Epidermal melanocyte (primary cell): ENCODE results near the gene STRN3.

Experiments
- DNase-seq: peaks from one replicate; pipeline ENCODE4 v3.0.0; 2011; ENCODE audit warnings: low spot score; ENCODE audit not compliant: insufficient read length

Gene STRN3

DNA sequence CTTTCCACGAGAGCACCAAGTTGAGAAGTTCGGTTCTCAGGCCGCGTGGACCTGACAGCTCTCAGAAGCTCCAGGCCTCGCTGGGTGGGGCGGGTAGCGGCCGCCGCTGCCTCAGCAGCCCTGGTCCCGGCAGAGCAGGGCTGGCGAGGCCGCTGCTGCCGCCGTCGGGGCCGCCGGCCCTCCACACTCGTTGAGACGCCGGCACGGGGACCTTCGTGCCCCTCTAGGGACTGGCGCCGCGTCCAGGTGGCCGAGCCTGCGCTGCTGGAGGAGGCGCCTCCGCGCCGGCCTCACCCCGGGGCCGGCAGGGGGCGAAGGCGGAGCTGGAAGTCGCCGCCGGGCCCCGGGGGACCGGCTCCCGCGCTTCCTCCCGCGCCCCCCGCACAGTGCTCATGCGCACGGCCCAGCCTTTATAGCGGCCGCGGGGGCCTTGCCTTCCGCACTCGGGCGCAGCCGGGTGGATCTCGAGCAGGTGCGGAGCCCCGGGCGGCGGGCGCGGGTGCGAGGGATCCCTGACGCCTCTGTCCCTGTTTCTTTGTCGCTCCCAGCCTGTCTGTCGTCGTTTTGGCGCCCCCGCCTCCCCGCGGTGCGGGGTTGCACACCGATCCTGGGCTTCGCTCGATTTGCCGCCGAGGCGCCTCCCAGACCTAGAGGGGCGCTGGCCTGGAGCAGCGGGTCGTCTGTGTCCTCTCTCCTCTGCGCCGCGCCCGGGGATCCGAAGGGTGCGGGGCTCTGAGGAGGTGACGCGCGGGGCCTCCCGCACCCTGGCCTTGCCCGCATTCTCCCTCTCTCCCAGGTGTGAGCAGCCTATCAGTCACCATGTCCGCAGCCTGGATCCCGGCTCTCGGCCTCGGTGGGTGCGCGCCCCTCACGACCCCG, 151.8 kb downstream of the STRN3 start, which contains the start of gene COCH:
COCH (plus strand) TSS at position 440 of the 879 bp plus-strand sequence; CDS start at position 820, 380 bp downstream.
- DNase-seq: no peak

- DNase-seq: no peak
Measured at GRCh38 chr14:30873308-30874119, 152.7 kb downstream of the STRN3 start.

GRCh38 chr14:30872602-30873001, 153.6 kb downstream of the STRN3 start:
- no peak for DNase-seq

GRCh38 chr14:30869551-30870155, 156.5 kb downstream of the STRN3 start:
- no peak for DNase-seq

DNA sequence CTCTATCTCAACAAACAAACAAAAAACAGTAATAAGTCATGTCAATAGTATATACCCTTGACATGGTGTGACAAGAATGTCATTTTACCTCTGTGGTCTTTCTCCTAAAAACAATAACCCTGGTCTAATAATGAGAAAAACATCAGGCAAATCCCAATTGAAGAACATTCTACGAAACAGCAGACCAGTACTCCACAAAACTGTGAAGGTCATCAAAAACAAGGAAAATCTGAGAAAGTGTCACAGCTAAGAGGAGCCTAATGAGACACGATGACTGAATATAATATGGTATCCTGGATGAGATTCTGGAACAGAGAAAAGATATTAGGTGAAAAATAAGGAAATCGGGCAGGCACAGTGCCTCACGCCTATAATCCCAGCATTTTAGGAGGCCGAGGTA, 157.4 kb downstream of the STRN3 start:
- DNase-seq: no peak

GRCh38 chr14:30864934-30865333, 161.2 kb downstream of the STRN3 start:
- no peak for DNase-seq

- DNase-seq: no peak
Measured at GRCh38 chr14:30861200-30861599, 165.0 kb downstream of the STRN3 start.

DNA sequence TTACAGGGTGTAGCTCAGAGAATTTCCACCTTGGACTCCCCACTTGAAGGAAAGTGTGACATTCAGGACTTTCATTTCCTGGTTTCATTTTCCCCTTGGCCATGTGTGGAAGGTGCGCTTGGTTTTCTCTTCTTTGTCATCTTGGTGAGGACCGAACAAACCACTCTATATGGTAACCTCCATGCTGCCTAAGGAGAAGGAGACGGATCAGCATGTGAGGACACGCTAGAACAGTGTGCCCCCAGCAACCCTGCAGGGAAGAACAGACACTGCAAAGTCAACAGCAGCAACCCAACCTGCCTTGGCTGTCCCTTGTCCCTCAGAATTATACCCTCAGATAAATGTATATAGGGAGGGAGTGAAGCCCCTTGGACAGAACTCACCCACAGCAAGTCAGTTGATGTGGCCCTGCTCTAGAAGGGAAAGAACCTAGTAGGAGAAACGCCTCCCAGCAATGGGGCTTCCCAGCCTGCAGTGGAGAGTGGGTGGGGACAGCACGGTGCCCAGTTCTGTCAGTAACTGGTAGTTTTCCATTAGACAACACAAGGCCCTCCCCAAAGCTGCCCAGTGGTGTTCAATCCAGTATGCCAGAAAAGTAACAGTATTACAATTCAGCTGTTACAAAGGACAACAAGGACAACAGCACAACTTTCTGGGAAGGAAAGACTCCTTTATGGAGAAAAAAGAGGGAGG, 170.7 kb downstream of the STRN3 start:
- no peak for DNase-seq

DNA sequence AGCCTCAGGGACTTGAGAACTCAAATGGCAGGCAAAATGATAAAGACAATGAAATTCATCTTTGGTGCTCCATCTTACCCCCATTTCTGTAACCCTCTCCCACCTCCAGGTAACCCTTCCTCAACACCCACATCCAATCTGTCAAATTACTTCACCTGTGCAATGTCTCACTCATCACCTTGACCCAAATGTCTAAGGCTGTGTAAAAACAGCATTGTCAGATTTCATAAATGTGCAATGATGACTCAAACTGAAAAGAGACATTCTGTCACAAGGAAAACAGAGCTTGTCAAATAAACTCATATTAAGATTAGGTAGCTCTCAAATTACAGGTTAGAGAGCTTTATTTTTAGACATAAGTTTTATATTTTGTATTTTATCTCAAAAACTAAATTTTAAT, 171.7 kb downstream of the STRN3 start:
- no peak for DNase-seq

GRCh38 chr14:30853946-30854345, 172.2 kb downstream of the STRN3 start:
- DNase-seq: no peak

DNA sequence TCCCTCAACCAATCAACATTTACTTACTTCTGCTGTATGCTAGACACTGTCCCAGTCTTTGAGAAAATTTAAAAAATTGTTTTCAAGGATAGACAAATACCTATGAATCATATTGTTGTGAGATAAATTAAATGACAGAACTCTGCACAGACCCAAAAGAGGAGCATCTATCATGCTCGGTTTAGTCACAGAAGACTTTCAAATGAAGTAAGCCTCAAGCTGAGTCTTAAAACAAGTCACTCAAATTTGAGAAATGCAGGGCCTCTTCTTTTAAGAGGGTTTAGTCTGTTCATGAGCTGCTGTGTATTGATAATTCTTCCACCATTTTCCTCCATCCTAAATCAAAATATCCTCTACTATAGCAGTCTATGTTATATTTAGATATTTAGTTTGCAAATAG, 176.2 kb downstream of the STRN3 start:
- DNase-seq: no peak

DNA sequence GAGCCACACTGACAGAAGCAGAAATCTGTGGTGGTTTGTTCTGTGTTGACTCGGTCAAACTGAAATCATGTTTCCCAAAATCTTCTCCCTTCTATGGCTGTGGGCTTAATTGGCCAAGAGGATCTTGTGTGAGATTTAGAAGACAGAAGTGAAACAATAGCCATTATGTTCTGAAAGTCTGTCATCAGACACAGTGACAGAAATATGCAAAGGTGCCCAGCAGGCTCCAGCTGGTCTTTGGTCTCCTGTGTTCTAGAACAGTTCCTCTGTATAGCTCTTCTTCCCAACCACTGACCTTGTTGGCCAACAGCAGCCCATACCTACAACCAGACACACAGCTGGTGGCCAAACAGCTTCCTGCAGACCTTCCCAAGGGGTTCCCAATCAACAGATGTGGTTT, 176.8 kb downstream of the STRN3 start:
- no peak for DNase-seq

DNA sequence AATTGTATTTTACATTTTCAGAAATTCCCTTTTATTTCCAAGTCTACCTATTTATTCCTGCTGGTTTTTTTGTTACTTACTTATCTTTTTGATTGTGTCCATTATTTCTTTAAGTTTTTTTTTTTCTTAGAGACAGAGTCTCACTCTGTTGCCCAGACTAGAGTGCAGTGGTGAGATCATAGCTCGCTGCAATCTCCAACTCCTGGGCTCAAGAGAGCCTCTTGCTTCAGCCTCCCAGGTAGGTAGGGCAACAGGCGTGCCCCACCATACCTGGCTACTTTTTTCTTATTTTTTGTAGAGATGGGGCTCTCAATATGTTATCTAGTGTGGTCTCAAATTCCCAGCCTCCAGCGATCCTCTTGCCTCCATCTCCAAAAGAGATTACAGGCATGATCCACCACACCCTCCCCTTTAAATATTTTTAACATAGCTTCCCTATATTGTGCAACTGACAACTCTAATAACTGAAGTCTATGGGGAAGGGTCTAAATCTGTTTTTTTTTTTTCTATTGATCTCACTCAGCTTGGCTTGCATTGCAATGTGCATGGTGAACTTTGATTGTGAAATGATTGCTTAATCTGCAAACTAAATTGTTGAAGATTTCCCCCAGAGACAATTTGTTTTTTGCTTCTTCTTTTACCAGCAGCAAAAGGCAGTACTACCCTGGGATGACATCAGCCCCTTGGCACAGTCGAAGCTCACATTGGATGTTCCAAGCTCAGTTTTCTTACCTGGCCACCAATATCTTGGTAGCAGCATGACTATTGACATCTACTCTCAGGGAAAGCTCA, 177.5 kb downstream of the STRN3 start:
- no peak for DNase-seq
